DMS114 treated with DMSO at 0.1 percent for 48 hours (cell line): ENCODE measurements around the gene PTPRJ.

Experiments used
- DNase-seq: peaks from one replicate; lab custom pipeline; 2025; ENCODE audit not compliant: unreplicated experiment; lab: John Stamatoyannopoulos, UW

Gene PTPRJ

DNA sequence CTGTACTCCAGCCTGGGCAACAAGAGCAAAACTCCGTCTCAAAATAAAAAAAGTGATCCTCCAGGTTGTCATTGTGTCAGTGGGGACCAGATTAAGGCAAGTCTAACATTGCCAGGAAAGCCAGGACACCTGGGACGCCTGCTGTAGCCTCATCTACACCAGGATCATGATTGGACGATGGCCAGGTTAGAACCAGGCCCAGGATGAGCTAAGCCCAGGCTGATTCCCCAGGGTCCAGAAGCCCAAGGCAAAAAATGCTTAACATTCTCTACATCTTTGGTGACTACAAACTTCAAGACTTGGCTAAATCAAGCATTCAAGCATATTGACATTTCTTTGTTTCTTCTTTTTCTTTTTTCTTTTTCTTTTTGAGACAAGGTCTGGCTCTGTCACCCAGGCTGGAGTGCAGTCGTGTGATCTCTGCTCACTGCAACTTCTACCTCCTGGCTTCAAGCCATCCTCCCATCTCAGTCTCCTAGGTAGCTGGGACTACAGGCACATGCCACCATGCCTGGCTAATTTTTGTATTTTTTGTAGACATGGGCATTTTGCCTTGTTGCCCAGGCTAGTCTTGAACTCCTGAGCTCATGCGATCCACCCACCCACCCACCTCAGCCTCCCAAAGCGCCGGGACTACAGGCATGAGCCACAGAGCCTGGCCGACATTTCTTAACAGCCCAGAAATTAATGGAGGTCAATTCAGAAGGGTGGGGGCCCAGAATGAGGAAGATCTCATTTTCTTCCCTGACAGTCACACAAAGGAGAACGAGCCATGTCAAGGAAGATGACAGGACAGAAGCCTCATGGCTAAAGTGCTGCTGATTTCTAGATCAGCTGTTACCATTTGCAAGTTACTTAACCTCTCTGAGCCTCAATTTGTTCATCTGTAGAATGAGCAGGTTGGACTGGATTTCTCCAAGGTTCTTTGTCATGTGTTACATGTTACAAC, 12.5 kb upstream of the PTPRJ start:
- DNase-seq, result no peak

DNA sequence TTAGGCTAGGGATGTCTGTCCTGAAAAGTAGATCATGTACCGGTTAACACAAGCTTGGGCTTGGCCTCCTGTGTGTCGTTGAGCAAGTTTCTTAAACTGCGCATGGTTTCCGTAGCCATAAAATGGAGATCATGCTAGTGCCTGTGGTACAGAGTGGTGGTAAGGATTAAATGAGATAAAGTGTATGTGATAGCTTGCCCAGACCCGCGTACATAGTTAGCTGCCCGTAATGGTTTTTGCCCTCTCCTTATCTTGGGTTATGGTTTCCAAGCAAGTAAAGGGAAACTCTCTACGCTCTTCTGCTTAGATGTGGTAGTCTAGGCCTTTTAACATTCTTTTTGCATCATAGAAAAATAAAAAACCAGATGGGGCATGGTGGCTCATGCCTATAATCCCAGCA, 11.0 kb upstream of the PTPRJ start:
- no peak for DNase-seq

DNA sequence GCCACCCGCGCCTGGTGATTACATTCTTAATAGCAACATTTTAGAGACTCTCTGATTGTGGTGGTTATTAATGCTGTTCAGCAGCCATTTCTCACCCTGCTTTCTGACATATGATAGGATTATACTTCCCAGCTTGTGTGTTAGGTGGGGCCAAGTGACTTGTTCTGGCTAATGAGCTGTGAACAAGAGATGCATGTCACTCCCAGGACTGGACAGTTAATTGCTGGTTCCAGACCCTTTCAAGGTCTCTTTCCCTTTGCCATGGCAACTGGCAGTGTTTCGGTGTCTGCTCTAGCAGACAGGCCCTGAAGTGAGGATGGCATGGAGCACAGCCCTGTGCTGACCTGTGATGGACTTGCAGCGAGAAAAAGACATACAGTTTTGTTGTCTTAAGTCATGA, 8.9 kb upstream of the PTPRJ start:
- DNase-seq, result no peak

DNA sequence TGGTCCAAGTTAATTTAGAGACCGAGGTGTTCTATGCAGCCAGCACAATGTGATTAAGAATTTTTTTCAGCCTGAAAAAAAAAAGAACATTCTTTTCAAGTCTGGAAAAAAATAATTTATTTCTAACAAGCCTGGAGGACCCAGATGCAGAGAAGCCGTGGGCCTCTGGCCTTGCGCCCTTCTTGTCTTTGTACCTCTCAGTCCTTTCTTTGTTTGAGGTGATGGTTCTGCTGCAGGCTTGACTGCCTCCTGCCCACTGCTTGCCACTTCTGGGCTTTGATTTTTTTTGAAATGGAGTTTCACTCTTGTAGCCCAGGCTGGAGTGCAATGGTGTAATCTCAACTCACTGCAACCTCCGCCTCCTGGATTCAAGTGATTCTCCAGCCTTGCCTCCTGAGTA, 7.2 kb upstream of the PTPRJ start:
- DNase-seq, result no peak

DNA sequence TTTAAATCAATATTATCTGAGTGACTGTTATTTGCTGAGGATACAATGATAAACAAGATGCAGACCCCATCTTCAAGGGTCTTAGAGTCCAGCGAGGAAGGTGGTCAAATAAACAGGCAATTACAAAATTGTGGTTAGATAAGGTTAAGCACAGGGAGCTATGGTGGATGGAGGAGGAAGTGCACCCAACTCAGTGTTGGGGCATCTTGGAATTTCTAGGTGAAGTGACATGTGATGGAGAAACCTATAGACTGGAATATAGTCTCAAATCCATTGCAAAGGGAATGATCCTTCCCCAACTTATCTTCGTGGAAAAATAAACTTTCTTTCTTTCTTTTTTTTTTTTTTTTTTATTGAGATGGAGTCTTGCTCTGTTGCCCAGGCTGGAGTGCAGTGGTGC, 3.4 kb upstream of the PTPRJ start:
- DNase-seq, result no peak

DNA sequence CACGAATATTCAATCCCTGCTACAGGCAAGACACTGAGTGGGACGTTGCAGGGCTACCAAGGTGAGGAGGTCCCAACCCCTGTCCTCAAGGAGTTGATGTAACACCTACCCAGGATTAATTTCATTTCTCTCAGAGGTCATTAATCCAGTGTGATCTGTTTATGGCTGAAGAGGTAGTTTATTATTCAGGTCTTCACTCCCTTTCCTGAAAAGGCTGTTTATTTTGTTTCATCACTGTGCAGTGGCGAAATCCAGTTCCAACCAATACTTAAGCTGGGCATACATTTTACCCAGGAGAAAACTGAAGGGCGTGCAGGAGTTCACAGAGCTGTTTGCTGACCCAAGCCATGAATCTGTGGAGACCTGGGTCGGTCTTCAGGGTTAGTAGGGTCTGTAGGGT, 2.7 kb upstream of the PTPRJ start:
- no peak for DNase-seq

DNA sequence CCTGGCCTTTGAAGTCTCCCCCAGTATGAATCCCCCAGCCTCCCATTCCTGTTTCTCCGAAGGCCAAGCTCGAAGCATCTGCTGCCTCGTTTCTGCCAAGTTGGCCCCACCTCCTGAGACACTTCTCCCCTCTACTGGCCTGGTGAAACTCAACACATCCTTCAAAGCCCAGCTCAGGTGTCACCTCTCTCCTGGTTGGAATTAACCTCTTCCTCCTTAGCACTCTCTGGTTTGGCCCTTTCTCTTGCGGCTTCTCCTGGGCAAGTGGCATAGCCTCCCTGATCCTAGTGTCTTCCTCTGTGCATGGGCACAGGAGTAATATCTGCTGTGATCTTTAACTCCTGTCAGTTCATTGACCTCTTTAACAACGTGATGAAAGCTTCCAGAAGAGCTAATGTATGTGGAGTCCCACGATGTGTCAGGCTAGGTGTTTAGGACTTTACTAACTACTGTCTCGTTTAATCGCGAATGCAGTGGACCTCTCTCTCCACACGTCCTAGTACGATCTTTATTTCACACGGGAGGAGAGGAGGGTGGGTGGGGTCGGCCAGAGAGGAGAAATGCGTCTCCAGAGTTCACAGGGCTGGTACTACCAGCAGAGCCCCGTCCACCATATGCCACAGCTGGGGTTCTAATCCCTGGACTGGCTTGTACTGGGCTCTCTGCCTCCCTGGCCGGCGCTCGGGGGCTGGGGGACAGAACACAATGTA, 826 bp upstream of the PTPRJ start:
- no peak for DNase-seq

DNA sequence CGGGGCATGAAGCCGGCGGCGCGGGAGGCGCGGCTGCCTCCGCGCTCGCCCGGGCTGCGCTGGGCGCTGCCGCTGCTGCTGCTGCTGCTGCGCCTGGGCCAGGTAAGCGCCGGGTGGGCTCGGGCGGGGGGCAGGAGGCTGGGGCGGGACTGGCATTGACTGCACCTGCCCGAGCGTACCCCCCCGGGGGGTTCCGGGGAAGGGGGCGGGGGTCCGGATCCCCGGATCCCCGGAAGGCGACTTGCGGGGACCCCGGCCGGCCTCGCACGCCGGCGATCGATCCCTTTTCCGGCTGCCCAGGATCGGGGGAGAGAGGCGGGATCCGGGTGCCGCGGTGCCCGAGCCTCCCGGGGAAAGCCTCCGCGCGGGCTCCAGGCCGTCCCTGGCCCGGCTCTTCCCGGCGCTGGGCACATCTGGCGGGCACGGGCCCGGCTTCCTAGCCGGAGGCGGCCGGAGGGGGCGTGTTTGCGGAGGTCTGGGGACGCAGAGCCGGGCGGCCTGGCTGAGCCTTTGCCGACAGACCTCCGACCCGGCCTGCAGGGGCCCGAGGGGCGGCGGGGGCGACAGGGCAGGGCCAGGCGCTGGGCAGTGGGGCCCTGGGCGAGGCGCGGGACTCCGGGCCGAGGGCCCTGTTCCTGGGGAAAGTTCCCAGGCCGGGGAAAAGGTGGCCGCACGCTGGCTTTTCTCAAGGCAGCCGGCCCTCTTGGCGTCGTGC, 705 bp downstream of the PTPRJ start:
- no peak for DNase-seq

DNA sequence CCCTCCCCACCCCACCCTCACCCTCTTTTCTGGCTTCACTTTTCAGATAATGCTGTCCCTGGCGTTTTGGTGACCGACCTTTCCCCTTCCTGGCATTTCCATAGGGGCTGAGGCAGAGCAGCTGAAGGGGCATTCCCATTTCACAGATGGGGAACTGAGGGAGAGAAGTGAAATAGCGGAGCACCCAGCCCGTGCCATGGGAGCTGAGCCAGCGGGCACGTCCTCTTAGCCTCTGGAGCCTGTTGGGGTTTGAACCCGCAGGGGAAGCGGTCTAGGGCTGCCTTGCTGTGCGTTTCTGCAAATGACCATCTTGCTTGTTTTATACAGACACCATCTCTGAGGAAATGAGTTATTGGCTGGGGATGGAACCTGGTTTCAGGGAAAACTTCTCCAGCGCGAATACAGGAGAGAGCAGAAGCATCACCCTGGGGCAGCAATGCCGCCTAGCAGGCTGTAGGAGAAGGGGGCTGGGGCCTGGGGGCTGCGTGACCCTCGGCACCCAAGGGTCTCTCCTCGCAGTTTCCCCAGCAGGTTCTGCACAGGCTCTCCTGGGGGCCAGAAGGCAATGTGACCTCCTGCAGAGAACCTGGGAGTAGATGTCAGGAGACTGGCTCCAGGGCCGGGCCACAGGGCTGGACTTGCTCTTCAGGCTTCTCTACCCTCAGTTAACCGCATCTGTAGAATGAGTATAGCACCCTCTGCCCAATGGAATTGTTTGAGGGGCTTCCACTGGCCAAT, 1.5 kb downstream of the PTPRJ start:
- DNase-seq, result no peak

DNA sequence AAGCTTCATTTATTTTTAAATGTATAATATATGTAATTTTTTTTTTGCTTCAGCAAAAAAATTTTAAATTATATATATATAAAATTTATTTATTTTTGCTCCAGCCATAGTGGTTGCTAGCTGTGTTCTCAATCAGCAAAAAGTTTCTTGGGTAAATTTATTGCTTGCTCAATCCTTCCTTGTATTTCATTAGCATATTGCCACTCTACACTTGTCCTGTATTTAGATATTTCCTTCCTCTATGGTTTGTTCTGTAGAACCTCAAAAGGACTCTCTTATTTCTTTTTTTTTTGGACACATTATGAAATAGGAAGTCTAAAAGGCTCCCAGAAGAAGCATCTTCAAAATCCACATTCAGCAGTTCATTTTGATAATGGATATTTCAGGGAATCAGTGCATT, 2.3 kb downstream of the PTPRJ start:
- no peak for DNase-seq

DNA sequence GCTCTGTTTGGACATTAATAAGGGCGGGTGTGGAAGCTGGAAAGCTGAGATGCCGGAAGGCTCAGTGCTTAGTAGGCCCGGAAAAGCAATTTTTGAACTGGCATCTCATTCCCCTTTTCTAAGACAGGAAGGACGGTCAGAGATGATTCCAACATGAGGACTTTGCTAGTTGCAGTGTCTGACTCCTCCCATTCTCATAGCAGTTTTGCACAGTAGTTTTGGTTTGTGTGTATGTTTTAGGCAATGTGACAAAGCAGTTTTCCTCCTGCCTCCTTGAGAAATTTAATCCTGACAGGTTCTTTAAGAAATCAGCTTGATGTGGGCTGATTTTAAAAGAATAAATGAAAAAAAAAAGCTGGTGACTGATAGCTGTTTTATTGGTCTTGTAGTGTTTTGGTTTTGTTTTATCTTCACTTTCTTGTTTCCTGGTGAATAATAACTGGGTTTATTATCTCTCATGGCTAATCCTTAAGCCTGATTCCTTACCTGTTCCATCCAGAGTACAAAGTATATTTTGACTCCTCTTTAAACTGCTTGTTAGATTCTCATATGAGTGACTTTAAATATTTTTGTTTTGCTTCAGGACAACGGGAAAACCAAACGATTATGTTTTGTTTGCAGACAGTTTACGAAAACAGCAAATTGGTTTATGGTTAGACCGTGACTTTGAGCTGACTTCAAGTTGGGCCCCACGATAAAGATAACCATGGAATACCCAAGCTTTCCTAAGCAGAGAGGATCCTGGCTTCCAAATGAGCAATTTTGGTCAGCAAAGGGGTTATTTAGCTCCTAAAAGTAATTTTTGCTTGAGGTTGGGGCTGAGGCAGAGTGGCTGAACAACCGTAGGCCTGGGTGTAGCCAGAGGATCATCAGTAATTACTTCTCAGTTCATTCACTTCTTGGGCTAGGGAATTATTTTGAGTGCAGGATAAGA, 3.4 kb downstream of the PTPRJ start:
- no peak for DNase-seq

DNA sequence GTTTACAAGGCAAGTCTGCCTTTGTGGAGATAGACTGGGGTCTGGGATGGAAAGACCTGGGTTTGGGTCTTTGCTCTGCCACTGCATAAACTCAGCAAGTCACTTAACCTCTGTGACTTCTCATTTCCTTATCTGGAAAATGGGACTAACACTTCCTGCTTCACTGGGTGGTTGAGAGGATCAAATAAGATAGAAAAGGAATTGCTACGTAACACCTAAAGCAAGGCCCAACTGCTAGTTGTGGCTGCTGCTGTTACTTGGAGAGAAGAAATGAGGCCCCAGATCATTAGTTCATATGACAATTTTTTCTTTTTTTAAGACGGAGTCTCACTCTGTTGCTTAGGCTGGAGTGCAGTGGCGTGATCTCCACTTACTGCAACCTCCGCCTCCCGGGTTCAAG, 5.9 kb downstream of the PTPRJ start:
- DNase-seq, result no peak

DNA sequence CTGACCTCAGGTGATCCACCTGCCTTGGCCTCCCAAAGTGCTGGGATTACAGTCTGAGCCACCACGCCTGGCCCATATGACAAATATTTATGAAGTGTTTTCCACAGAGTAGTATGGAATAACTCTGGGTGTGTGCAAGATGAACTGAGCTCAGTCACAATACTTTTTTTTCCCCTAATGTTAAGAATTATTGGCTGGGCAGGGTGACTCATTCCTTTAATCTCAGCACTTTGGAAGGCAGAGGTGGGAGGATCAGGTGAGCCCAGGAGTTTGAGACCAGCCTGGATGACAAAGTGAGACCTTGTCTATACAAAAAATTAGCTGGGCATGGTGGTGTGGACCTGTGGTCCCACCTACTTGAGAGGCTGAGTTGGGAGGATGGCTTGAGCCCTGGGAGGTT, 6.4 kb downstream of the PTPRJ start:
- DNase-seq, result no peak

DNA sequence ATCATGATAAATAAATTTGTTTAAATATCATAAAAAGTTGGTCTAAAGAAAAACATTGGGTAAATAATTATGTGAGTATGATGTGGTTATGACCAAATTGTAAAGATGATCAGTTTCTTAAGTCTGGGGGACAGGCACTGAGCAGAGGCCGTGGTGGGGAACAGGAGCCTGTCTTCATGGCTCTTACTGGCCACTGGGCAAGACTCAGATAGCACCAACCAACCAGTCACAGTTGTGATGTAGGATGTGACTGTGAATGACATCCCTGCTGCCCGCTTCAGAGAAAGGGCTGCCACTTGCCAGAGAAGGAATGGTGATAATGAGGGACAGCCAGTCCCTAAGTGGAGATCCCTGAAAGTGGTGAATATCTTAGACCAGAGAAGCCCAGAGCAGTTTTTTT, 7.0 kb downstream of the PTPRJ start:
- no peak for DNase-seq

DNA sequence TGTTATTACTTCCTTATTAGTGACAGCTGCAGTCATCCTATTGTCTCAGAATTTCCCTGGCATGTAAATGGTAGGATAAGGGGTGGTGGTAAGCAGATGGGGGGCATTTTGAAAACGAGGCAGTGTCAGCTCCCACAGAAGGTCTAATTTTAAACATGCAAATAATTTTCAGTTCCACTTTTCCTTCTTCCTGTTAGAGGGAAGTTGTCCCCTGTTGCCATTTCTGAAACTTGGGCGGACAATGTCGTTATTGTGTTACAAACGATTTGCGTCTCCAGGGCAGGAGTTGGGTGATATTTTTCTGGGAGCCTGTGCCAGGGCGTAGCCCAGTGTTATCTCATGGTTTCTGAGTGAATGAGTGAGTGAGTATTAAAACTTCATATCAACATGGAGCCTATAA, 7.4 kb downstream of the PTPRJ start:
- no peak for DNase-seq

DNA sequence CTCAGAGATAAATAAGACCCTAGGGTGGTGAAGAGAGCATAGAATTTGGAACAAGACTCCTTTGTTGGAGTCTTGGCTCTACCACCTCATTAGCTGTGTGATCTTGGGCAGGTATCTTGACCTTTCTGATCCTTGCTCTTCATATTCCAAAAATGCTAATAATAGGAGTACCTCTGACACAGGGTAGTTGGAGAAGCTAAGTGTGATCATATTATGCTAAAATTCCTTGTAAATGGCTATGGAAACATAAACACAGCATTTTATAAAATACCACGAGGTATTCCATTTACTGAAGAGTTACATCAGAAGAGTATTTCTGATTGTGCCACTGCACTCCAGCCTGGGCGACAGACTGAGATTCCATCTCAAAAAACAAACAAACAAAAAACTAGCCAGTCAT, 9.4 kb downstream of the PTPRJ start:
- no peak for DNase-seq

DNA sequence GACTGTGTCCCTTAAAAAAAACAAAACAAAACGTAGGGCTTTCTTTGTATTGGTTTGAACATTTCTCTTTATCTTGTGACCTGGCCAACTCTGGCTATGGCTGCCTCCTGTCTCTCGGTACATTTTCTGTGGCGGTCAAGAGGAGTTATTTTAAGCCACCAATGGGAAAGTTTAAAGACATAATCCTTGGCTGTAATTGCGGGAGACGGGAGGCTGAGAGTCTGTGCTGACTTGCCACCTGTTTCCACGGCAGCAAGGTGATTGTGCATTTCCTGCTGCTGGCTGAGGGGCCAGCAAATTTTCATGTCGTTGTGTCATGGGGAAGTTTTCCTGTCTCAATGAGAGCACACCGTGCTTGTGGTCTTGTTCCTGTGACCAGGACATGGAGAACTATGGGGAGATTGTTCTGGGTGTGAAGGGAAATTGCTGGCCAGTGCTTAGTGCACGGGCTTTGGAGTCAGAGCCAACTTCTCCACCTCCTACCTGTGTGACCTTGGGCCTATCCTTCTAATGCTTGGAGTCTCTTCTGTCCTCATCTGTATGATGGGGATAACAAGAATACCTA, 11.0 kb downstream of the PTPRJ start:
- no peak for DNase-seq

DNA sequence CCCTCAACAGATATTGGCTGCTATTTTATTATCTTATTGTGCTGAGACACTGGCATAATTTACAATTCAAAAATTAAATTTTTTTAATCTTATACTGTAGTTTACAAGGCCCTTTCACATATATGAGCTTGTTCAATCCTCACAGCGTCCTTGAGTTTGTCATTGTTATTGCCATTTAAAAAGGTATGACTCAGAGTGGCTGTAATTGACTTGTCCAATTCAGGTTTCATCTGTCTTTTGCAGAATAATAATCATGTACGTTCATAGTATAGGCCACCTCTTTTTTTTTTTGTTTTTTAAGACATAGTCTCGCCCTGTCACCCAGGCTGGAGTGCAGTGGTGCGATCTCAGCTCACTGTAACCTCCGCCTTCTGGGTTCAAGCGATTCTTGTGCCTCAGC, 11.5 kb downstream of the PTPRJ start:
- DNase-seq, result no peak

DNA sequence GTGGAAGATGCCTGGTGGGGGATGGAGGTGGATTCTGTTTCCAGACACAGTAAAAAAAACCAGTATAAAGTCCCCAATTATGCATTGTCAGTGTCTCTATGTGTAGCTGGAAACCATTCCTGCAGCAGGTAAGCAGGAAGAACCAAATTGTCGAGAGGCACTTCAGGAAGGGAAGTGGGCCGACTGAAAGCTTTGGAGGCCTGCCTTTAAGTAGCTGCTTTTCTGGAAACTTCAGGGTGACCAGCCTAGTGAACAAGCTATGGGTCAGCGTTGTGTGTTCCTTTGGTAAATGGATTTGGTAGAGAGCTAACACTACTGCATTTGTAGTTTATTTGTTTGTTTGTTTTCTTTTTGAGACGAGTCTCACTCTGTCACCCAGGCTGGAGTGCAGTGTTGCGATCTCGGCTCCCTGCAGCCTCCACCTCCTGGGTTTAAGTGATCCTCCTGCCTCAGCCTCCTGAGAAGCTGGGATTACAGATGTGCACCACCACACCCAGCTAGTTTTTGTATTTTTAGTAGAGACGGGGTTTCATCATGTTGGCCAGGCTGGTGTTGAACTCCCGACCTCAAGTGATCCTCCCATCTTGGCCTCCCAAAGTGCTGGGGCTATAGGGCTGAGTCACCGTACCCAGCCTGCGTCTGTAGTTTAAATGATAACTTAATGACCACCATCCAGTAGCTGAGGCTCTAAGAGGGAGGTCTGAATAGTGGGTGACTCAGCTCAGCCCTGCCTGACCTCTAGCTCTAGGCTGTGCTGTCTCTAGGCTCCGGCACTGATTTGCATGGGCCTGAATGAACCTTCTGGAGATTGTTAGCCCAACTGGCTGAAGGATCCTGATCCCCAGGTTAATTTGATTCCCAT, 12.8 kb downstream of the PTPRJ start:
- no peak for DNase-seq
